Panc1 (cell line): ENCODE results near the gene LMBRD1. TPM values are rescaled to one million over a fixed set of nuclear protein-coding genes. Genes with fewer than 3 reads are reported as not detected.

ENCODE experiments used
- ATAC-seq: fragments of 200-7000 bp; cut with Tn5 transposase; 2 replicates; pipeline ENCODE4 v1.9.1; 2020; ENCODE audit warnings: mild to moderate bottlenecking, moderate library complexity
- BruUV-seq: library from RNA; stranded (reverse); fragments of 400-500 nt; replicated peaks from 2 replicates; lab custom pipeline; 2021; lab: Mats Ljungman, UMichigan
- CTCF ChIA-PET: fragments of 300-600 bp; sonication (Branson Sonifier 250); formaldehyde crosslinking; loops from one replicate; lab custom pipeline; 2022; ENCODE audit warnings: antibody characterized with exemption; lab: Charles Lee
- POLR2A ChIA-PET: fragments of 300-600 bp; sonication (Branson Sonifier 250); formaldehyde crosslinking; loops from one replicate; lab custom pipeline; 2022; ENCODE audit warnings: antibody characterized with exemption; lab: Charles Lee
- DNase-seq: peaks from one replicate; pipeline ENCODE4 v3.0.0-alpha.2; 2010; ENCODE audit warnings: low read depth, low spot score
- H3K27ac ChIP-seq: 2 replicates; pipeline ENCODE4 v1.5.1; 2011; ENCODE audit warnings: mild to moderate bottlenecking, low read length, inconsistent platforms
- H3K27me3 ChIP-seq: fragments of 200-500 bp; sonication (Bioruptor generic); 2 replicates; pipeline ENCODE4 v1.6.0; 2014; ENCODE audit warnings: low read length, inconsistent platforms; ENCODE audit not compliant: control insufficient read depth, insufficient read depth
- H3K36me3 ChIP-seq: fragments of 200-500 bp; sonication (Bioruptor generic); 2 replicates; pipeline ENCODE4 v1.5.1; 2014; ENCODE audit warnings: inconsistent platforms, mild to moderate bottlenecking, low read length, moderate library complexity; ENCODE audit not compliant: control insufficient read depth, insufficient read depth
- H3K4me1 ChIP-seq: 2 replicates; pipeline ENCODE4 v1.5.1; 2011; ENCODE audit warnings: inconsistent platforms, mild to moderate bottlenecking, low read length, moderate library complexity; ENCODE audit not compliant: control insufficient read depth, insufficient read depth
- H3K4me3 ChIP-seq, 2 experiments: 2 replicates each; pipeline ENCODE4 v1.5.1; 2011 to 2012; ENCODE audit warnings: low read depth in 2 of 2, low read length in 2 of 2, mild to moderate bottlenecking in 2 of 2, inconsistent platforms in 1 of 2, moderate library complexity in 1 of 2
- H3K9me3 ChIP-seq: fragments of 200-500 bp; sonication (Bioruptor generic); 2 replicates; pipeline ENCODE4 v1.5.1; 2014; ENCODE audit warnings: low read depth, mild to moderate bottlenecking, inconsistent platforms, low read length, moderate library complexity; ENCODE audit not compliant: control insufficient read depth, insufficient read depth
- POLR2AphosphoS5 ChIP-seq: IDR thresholded peaks from 2 replicates; pipeline ENCODE4 v1.6.1; 2012; ENCODE audit warnings: mild to moderate bottlenecking, low read depth, low read length, moderate library complexity
- SIN3A ChIP-seq: IDR thresholded peaks from 2 replicates; pipeline ENCODE4 v1.6.1; 2012; ENCODE audit warnings: low read depth, mild to moderate bottlenecking, low read length, moderate library complexity, borderline replicate concordance; ENCODE audit not compliant: insufficient read depth
- TCF7L2 ChIP-seq: IDR thresholded peaks from 2 replicates; pipeline ENCODE4 v1.6.1; 2011; ENCODE audit warnings: mild to moderate bottlenecking, low read depth, low read length, inconsistent platforms
- in situ Hi-C: cut with HindIII; loops from 2 replicates; pipeline ENCODE4 v1.10.0; 2016; ENCODE audit warnings: low sequenced_read_pairs, low pct_unique_long_range_greater_than_20kb
- intact Hi-C: fragments of 100-400 bp; cut with micrococcal nuclease; formaldehyde crosslinking; loops from one replicate; pipeline ENCODE4 v1.10.0; 2022; ENCODE audit not compliant: unreplicated experiment
- total RNA-seq: library from RNA; stranded (reverse); gene quantifications from one replicate; pipeline ENCODE4 v1.2.1, GENCODE V29; 2021; ENCODE audit not compliant: unreplicated experiment
- TF ChIP-seq, protein P1 (sequence below): fragments of 450-650 bp; IDR thresholded peaks from 2 replicates; pipeline ENCODE4 v1.5.1; 2017; ENCODE audit warnings: mild to moderate bottlenecking
- TF ChIP-seq, protein P2 (sequence below), 2 experiments: IDR thresholded peaks; 2 replicates each; pipeline ENCODE4 v1.6.1; 2011 to 2012; ENCODE audit warnings: low read depth in 2 of 2, control low read depth in 1 of 2, low read length in 1 of 2, mild to moderate bottlenecking in 1 of 2, moderate library complexity in 1 of 2; ENCODE audit not compliant: insufficient read depth in 1 of 2

Gene LMBRD1
- total RNA-seq, 1 experiment from 2014 or later = 17.9 TPM

- no TSS peak for BruUV-seq
- Histone ChIP-seq H3K4me1 (no peaks in the 10 kb centered on the region), H3K27me3 (no peaks in the 10 kb centered on the region), H3K9me3 (no peaks in the 10 kb centered on the region), H3K36me3 (no peaks in the 10 kb centered on the region), H3K27ac (no peak overlapping the region), H3K4me3 (no peak overlapping the region)
- ChIA-PET POLR2A (no interaction called here), CTCF (interaction anchor here (0.6 kb wide), 1 partner anchor 619 kb away, joined by 3 read pairs; no protein-coding TSS in a partner anchor)
- intact Hi-C loops = no loop called here
- in situ Hi-C loops = no loop called here
- ATAC-seq (no peak), DNase-seq (no peak)
- TF ChIP-seq, protein P1, sequence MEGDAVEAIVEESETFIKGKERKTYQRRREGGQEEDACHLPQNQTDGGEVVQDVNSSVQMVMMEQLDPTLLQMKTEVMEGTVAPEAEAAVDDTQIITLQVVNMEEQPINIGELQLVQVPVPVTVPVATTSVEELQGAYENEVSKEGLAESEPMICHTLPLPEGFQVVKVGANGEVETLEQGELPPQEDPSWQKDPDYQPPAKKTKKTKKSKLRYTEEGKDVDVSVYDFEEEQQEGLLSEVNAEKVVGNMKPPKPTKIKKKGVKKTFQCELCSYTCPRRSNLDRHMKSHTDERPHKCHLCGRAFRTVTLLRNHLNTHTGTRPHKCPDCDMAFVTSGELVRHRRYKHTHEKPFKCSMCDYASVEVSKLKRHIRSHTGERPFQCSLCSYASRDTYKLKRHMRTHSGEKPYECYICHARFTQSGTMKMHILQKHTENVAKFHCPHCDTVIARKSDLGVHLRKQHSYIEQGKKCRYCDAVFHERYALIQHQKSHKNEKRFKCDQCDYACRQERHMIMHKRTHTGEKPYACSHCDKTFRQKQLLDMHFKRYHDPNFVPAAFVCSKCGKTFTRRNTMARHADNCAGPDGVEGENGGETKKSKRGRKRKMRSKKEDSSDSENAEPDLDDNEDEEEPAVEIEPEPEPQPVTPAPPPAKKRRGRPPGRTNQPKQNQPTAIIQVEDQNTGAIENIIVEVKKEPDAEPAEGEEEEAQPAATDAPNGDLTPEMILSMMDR = no peak
- TF ChIP-seq, protein P2, sequence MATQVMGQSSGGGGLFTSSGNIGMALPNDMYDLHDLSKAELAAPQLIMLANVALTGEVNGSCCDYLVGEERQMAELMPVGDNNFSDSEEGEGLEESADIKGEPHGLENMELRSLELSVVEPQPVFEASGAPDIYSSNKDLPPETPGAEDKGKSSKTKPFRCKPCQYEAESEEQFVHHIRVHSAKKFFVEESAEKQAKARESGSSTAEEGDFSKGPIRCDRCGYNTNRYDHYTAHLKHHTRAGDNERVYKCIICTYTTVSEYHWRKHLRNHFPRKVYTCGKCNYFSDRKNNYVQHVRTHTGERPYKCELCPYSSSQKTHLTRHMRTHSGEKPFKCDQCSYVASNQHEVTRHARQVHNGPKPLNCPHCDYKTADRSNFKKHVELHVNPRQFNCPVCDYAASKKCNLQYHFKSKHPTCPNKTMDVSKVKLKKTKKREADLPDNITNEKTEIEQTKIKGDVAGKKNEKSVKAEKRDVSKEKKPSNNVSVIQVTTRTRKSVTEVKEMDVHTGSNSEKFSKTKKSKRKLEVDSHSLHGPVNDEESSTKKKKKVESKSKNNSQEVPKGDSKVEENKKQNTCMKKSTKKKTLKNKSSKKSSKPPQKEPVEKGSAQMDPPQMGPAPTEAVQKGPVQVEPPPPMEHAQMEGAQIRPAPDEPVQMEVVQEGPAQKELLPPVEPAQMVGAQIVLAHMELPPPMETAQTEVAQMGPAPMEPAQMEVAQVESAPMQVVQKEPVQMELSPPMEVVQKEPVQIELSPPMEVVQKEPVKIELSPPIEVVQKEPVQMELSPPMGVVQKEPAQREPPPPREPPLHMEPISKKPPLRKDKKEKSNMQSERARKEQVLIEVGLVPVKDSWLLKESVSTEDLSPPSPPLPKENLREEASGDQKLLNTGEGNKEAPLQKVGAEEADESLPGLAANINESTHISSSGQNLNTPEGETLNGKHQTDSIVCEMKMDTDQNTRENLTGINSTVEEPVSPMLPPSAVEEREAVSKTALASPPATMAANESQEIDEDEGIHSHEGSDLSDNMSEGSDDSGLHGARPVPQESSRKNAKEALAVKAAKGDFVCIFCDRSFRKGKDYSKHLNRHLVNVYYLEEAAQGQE (IDR thresholded peaks at IDR 0.05; ENCODE audit: insufficient read depth in 1 of 2, low read depth in 2 of 2, low read length in 1 of 2) = no peak
- TF ChIP-seq POLR2AphosphoS5 = no peak
- TF ChIP-seq TCF7L2 = no peak
- TF ChIP-seq SIN3A = no peak
These were observed 25.5 kb downstream of the LMBRD1 start for GRCh38 chr6:69771158-69771906.

DNA sequence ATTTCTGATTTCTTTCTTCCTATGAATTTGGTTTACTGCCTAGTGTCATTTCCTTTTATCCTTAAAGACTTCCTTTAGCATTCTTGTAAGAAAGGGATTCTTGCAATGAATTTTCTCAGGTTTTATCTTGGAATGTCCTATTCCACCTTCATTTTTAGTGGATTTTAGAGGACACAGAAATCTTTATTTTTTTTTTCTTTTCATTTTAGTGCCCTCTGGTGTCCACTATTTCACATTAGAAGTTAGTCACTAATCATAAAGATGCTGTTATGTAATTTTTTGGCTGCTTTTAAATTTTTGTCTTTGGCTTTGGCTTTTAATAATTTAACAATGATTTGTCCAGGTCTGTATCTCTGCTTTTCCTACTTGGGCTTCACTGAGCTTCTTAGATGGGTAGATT, 28.1 kb downstream of the LMBRD1 start:
- no TSS peak for BruUV-seq
- no peaks in the 10 kb centered on the region for H3K4me1 ChIP-seq
- ChIA-PET CTCF (no interaction called here), POLR2A (interaction anchor here (0.6 kb wide), 1 partner anchor 229 kb away, joined by 3 read pairs; no protein-coding TSS in a partner anchor)
- in situ Hi-C loops = no loop called here
- H3K4me3 ChIP-seq = no peak overlapping the region
- no peaks in the 10 kb centered on the region for H3K27me3 ChIP-seq
- no peaks in the 10 kb centered on the region for H3K36me3 ChIP-seq
- ATAC-seq = no peak
- intact Hi-C loops = no loop called here
- no peaks in the 10 kb centered on the region for H3K9me3 ChIP-seq
- TF ChIP-seq, protein P1 = peak; percentile 42; the same call in 1 of the 2 replicates
- TF ChIP-seq SIN3A = no peak
- H3K27ac ChIP-seq = no peak overlapping the region
- no peak for DNase-seq
